HG02763 (cell line): ENCODE data around the gene TSHZ3.

ENCODE experiments used
- ATAC-seq: cut with Tn5 transposase; IDR thresholded peaks from one replicate; pipeline ENCODE4 v1.9.1; 2021; ENCODE audit warnings: mild to moderate bottlenecking, moderate library complexity; ENCODE audit not compliant: unreplicated experiment

Gene TSHZ3

DNA sequence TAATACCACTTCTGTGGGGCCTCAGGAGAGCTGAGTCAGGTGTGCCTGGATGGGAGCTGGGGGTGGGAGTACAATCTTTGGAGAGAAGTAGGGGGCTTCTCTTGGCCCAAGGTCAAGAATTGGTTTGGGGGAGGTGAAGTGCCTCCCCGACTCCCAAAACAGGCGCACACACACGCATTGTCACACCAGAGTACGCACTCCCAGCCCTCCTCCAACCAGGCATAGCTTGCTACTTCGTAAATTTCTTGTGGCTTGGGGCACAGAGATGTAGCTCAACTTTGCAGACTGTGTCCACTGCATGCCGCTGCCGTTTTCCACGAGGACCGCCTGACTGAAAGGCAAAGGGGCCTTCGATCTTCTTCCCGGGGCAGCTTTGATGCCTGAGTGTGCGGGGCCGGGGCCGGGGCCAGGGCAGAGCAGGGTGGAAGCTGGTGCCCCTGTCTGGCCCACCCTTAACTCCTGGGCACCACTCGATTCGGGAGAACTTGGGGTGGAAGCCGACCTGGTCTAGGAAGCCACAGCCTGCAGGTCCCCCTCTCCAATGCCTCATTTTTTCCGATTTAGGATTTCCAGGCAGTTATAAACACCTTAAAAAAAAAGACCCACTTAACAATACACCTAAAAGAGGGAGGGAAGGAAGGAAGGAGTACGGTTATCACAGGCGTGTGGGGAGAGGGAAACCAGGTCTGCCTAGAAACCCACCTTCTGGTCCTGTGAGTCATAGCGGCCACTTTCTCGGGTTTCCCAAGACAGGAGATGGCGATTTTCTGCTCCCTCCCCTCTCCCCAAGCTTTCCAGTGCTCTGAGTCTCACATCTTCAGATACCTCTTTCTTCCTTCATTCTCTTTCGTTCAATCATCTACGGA is 5.8 kb upstream of the TSHZ3 start:
- ATAC-seq = no peak

DNA sequence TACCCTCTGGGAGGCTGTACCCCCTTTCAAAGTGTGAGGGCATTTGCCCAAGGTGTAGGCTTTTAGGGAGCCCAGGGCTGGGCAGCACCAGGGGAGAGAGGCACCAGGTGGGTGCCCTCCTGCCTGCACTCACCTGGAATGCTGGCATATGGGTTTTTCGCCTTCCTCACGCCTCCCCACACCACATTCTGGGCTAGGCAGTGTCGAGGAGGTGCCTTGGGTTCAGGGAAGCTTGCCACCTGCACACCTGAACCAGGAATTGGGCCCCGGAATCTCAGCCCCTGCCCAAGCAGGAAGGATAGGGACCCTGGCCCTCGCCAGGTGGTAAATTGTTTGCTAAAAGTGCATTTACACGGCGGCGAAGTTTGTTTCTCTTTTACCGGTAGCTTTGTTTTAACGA is 5.1 kb upstream of the TSHZ3 start:
- no peak for ATAC-seq

DNA sequence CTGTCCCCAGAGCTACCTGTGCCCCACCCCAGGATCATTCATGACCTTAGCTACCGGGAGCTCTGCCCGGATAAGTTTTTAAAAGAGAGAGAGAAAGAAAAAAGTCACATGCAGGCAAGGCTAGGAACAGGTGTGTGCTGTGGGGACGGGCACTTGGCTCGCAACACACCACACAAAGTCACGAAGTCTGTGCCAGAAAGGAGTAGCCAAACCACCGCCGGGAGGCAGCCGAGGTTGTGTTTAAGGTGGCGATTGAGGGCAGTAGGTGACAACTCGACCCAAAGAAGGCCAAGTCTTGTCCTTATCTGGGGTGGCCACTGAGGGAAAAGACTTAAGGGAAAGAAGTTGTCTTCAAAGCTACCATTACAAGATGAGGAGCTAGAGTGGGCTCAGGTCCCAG is 4.6 kb upstream of the TSHZ3 start:
- no peak for ATAC-seq

DNA sequence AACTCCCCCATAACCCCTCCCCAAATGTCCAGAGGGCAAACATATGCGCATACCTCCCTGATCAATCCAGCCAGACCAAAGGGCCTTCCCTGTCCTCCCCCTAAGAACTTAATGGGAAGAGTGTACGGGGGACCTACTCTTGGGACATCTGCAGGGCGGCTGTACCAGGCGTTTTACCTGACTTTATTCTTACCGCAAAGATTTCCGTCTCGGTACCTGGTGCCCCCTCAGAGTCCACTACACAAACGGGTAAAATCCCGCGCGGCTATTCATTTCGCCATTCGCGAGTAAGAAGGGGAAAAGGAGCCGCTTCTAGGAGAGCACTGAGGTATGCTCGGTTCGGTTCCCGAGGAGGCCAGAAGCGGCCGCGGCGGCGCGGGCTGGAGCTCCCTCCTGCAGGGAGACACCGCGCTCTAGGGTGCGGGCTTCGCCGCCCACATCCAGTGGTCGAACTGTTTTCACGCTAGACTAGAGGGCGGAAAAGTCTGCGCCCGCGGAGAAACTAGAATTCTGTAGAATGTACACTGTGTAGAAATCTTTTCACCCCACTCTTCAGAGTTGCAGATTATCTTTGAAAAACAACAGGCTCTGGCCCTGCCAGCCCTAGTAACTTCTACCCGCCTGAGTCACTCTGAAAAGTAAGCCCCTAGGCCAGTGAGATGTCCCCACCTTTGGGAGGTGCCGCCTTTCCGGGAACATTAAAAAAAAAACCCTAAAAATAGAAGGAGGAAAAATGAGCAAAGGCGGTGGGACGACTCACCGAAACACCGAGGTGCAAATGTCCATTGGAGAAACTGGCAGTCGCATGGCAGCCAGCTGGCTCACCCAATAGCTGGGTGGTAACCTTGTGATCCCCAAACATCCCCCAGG is 3.8 kb upstream of the TSHZ3 start:
- no peak for ATAC-seq

DNA sequence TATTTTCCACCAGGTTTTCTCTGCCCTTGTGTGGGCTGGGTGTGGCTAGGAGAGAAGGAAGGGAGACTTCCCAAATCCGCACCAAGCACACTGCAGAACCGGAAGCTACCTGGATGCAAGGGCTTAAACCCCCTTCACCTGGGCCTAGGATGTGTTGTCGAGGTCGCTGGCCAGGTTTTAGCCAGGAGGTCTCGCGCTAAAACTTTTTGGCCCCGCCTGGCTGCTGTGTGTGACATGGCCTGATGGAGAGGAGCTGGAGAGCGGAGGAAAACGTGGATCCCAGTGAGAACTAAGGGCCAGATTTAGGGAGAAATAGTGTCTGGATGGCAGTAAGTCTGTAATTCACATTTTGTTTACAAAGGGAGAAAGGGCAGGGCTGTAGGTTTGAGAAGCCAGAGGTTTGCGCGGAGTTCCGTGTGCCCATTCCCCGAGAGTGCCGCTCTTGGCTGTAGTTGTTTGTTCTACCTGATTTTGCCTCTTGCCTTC is 3.1 kb upstream of the TSHZ3 start:
- ATAC-seq = no peak

DNA sequence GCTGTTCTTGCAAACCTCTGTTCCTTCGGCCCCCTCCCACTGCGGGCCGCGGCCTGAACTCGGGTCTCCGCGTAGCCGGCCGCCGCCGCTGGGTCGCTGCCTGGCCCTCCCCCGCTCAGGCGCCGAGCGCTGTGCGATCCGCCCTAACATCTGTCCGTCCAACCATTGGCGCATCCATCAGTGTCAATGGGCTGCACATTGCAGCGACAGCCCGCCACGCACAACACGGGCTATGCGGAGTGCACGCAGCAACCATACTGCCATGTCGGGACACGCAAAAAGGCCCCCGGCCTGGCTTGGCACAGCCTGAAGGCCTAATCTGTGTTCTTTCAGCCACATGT is 2.6 kb upstream of the TSHZ3 start:
- ATAC-seq = no peak

DNA sequence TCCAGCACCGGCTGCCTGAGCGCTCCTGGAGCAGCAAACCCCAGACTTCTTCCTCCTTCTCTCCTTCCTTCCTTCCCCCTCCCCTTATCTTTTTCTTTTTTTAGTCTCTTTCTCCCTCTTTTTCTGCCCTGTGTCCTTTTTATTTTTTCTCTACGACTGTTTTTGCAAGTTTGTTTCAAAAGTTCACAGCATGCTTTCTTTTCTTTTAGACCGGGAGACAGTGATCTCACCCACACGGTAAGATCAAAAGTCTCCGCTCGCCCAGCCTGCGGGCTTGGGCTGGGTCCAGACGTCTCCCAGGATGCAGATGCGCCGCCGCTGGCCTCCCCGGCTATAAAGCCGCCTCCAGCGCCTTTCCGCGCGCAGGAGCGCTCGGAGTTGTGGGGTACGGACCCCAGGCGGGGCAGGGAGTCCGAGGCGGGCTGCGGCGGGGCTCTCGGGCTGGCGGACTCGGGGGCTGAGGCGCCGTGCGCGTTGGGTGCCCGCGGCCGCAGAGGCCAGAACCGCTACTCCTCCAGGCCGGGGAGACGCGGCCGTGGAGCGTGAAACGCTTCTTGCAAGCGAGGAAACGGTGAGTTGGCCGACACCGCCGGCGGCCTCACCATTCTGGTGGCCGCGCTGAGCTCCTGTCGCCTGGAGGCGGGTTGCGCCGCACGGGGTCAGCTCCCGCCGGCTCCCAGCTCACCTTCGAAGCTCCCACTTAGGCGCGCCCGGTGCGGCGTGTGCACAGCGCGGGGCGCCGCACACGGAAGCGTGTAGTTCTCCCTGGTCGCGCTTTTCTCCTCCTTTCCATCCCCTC is 2.0 kb upstream of the TSHZ3 start:
- ATAC-seq = no peak

DNA sequence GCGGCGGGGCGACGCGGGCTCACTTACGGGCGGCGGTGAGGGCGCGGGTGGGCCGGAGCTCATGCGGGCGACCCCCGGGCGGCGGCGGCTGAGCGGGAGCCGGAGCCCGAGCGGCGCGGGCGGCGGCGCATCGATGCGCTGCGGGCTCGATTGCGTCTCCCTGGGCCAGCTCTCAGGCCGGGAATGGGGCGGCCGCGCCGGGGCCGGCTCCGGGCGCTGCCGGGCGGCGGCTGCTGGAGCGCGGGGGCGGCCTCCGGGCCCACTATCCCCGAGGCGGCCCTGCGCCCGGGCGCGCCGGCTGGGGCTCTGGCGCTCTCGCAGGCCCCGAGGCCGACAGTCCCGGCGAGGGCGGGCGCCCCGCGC is 1.4 kb upstream of the TSHZ3 start:
- no peak for ATAC-seq

DNA sequence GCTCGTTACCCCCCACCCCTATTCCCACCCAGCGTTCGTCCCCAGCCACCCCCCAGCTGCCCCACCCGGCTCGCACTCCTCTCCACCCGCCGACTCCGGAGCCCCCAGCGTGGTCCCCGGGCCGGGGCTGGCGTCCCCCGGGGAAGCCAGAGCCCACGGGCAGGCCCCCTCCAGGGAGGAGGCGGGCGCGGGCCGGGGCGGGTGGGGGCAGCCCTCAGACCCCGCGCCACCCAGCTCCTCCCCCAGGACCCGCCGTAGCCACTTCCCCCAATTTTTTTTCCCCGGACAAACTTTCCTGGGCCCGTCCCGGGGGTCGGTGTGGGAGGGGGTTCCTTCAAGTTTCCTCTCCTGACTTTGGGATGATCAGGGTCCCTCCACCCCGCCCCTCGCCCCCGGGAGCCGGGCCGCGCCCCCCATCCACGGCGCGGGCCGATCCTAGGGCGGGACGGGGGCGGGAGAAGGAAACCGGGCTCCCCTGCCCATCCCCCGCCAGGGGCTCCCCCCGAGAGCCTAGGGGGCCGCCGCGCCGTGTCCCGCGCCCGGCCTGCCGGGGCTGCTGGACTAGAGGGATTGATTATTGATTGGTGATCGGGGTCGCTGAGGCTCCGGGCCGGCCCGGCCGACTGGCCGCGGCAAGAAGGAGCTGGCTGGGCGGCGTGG is 927 bp upstream of the TSHZ3 start:
- no peak for ATAC-seq

DNA sequence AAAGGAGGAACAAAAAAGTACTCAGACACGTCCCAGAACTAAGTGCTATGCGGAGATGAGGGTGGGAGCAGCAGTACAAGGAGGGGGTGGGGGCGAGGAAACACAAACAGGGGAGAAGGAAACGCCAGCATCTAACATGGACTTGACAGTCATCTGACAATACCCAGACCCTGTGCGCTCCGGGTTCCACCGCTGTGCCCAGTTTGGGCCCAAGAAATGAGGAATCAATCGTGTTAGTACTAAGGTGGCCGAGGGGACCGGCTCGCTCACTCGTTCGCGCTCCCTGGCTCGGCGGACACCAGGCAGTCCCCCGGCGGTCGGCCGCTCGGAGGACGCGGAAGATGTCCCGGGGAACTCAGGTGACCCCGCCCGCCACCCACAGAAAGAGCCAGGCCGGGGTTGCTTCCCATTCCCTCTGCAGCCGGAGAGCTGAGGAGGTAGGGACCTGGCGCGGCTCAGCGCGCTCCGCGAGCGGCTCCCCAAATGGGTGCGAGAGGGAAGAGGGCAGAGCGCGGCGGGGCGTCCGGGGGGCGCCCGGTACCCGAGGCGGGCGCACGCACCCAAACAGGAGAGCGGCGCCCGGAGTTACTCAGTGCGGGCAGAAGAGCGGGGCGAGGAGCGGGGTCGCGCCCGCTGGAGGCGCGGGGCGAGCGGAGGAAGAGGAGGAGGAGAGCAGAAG is 616 bp downstream of the TSHZ3 start:
- ATAC-seq = no peak

DNA sequence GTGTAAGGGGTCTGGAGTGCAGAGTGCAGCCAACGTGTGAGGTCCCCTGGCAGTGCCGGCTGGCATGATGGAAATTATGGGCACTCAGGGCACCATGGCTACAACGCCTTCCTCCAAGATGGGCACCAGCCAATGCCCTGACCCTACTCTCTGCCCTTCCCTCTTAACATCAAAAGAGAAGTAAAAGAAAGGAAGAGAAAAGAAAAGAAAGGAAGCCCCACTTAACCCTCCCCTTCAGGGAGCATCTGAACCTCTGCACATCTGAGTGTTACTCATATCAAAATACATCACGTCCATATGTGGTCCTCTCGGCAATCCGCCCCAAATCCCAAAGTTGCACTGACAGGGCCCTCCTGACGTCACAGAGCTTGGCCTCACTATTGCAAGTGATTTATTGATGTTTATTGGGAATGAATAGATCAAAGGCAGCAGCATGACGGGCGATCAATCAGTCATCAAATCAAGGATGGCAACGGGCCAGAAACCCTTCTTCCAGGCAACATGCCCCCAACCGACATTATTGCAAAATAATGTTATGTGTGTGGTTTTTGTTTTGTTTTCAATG is 1.3 kb downstream of the TSHZ3 start:
- ATAC-seq = no peak

DNA sequence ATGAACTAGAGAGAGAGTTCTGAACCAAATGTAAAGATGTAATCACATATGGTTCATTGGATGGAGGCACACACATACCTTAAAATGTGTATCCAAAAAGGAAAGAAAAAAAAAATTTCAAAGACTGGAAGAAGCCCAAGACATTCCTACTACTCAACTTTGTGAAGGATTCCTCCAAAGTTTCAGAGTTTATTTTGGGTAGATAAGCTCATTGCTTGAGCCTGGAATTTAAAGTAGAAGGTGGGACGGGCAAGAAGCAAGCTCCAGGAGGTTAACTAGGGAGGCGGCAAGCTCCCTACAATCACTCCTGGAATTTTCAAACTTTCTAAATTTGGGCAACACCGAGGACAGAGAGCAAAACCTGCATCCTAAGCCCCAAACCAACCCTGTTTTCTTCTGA is 1.9 kb downstream of the TSHZ3 start:
- ATAC-seq = no peak

DNA sequence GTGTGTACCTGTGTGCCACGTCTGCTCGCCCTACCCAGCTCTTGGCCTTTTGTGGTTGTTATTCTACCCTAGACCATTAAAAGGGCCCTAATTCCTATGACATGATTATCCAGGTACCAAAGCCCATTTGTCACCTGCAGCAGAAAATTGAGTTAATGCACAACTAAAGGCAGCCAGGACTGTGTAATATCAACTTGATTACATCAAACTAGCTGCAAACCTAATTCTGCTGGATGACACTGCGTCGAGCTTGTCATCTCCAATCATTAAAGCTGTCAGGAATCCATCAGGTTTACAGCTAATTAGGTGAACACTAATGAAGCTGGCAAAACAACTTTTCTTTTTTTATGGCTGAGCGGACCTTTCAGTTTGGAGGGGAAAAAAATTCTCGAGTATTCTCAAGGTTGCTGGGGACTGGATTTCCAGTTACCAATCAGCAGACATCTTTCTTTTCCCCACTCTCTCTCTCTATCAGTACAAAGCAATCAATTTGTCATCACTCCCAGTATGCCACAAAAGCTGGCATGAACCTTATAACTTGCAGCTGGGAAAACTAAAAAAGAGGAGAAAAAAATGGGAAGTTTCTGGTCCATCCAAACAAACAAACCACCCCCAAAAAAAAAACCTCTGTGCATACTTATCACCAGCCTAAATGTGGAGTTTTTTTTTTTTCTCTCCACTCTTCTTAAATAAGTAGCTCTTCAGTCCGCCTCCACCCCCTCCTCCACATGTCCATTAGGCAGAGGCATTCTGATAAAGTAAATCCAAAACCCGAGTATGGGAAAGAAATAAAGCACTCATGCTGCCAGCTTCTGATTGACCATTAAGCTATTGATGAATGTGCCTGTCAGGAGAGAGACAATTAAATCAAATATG is 2.8 kb downstream of the TSHZ3 start:
- no peak for ATAC-seq

DNA sequence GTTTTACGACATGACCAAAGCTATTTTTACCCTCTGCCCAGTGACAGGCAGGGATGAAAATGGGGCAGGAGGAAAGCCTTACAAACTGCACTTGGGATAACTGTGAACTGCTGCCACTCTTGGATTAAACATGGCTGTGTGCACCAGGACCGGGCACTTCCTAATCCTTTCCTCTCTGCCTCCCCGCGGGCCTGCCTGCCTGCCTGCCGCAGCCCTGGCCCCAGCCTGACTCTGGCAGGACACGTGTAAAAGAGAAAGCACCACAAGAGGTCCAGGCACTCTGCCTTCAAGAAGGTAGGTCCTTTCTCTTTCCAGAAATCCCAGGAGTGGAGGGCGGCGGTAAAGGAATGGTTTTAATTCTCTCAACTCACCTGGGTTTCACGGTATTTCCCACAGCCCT is 4.8 kb downstream of the TSHZ3 start:
- no peak for ATAC-seq

DNA sequence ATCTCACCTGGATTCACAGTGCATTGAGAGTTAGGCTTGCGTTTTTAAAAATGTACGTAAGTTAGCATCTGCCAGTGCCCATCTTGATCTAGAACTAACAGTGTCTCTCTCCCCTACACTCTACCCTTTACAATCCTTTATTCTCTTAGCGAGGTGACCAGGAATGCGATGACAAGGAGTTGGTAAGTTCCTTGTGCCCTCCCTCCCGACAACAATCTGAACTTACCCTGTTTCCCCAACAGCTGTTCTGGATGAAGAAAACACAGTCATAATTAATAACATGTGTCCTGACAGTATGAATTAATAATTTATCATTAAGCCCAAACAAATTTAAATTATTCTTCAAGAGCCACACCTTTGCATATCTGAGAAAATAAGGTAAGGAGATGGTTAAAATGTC is 6.3 kb downstream of the TSHZ3 start:
- ATAC-seq = no peak

DNA sequence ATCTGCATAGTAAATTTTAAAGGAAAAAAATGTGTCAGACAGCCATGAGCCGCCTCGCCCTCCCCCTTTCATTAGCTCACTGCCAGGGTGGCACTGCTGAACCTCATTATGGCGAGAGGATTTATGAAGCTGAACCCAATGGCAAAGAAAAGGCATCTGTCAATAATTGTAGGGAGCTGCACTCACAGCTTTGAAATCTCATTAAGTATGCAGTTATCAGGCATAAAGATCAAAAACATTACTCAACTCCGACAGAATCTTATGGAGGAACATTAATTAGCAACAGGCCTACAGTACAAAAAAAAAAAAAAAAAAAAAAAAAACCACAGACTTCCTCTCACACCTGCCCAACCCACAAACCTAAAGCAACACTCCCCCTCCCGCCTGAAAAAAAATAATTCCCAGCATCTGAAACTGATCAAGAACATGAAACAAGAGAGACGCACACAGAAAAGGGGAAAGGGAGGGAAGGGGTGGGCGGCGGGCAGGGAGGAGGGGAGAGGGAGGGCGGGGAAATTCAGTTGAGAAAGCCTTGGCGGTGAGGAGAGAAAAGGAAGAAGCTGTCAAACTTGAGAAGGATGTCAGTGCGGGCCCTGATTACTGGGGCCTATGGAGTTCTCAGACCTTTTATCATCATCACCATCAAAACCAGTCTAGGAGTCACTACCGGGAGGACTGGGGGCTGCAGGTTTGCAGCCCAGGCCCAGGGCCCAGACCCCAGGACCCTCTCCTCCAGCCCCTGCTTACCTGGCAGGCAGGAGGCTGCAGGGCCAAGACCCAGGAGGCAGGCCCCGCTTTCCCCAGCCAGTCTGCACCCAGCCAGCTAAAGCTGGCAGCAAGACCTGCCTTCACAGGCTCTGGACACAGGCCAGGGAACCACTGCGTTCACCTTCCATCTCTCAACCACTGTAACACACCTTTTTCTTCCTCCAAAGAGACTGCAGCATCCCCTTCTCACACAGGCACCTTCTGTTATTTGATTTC is 8.9 kb downstream of the TSHZ3 start:
- ATAC-seq = no peak

DNA sequence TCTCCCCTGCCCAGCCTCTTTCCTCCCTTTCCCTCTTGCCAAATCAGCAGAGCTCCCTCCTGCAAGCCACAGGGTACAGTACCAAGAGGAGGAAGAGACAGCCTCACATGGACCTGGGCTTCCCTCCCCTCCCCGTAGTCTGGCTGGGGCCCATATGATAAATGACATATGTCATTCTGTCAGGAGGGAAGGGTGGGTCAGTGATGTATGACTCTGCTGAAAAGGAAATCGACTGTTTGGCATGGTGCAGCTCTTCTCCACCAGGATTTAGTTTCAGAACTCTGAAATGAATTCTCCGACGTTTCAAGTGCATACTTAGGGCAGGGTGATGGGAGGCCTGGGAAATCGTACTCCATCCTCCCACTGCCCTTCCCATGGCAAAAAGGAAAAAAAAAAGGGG is 9.8 kb downstream of the TSHZ3 start:
- no peak for ATAC-seq
